RWPE1 (cell line): Measurements from ENCODE around the gene COL15A1.
A peak's percentile ranks its signal among the peaks of the same experiment; 100 is the strongest.

ENCODE experiments used
- CTCF ChIA-PET: fragments of 350-600 bp; sonication (Branson Sonifier 250); formaldehyde crosslinking; extraction: SDS; loops from one replicate; lab custom pipeline; 2021; lab: Yijun Ruan, JAX
- POLR2A ChIA-PET: fragments of 400-600 bp; formaldehyde crosslinking; extraction: SDS; loops from one replicate; lab custom pipeline; 2020; ENCODE audit warnings: antibody characterized with exemption; ENCODE audit not compliant: low non-redundant PET; lab: Yijun Ruan, JAX
- DNase-seq: peaks from one replicate; pipeline ENCODE4 v3.0.0; 2012; ENCODE audit warnings: low spot score
- H3K27ac ChIP-seq: fragments of 450-650 bp; 2 replicates; pipeline ENCODE4 v1.5.1; 2017
- CTCF ChIP-seq: fragments of 450-650 bp; conservative IDR thresholded peaks from 2 replicates; pipeline ENCODE4 v1.5.1; 2017; ENCODE audit warnings: low read depth, mild to moderate bottlenecking

The COL15A1 gene

GRCh38 chr9:98970532-98971041, 26.9 kb downstream of the COL15A1 start:
- CTCF ChIA-PET = no interaction called here
- no peak overlapping the region for H3K27ac ChIP-seq
- no peak for DNase-seq
- TF ChIP-seq CTCF = no peak
- POLR2A ChIA-PET = no interaction called here

DNA sequence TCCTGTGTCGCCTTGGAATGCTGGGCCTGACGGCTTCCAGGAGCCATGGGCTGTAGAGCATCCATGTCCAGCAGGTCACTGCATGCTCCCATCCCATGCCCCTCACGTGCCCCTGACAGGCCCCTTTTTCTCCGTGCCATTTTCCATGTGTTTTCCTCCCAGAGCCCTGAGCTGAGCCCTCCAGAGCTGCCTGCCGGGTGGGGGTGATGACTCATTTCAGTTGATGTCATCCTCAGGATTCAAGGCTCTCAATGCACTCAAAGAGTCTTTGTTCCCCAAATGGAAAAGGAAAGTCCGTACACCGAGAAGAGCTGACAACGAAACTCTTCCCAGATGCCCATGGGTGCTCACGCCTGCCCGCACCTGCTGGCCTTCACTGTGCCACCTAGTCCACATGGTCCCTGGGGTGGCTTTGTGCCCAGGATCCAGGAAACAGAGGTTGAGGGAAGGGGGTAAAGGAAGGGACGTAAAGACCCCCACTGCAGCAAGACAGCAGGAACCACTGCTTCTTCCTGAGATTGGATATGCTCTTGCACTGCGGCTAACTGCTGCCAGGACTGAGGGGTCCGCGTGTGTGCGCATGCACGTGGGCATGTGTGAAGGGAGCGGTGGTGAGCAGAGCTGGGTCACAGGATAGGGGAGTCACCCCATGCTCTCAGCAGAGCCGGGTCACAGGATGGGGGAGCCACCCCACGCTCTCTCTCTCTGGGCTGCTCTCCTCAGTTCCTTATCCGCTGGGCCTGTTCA, 27.6 kb downstream of the COL15A1 start:
- H3K27ac ChIP-seq = no peak overlapping the region
- TF ChIP-seq CTCF = no peak
- peak; percentile 45 for DNase-seq
- ChIA-PET POLR2A (no interaction called here), CTCF (interaction anchor here (0.6 kb wide), 1 partner anchor 141 kb away, joined by 3 read pairs; no protein-coding TSS in a partner anchor)

DNA sequence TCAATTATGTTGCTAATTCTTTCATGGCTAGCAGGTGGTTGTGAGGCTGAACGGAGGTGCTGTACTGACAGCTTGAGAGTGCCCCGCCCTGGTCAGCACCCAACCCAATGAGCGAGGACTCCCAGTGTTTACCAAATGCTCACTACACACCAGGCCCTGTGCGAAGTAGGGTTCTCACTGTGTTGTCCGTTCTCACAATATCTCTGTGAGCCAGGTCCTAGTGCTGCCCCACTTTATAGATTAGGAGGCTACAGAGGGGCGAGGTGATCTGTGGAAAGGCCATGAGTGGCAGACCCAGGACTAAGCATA, 28.2 kb downstream of the COL15A1 start:
- ChIA-PET POLR2A (no interaction called here), CTCF (interaction anchor here (0.6 kb wide), 1 partner anchor 141 kb away, joined by 3 read pairs; no protein-coding TSS in a partner anchor)
- H3K27ac ChIP-seq = no peak overlapping the region
- no peak for DNase-seq
- no peak for TF ChIP-seq CTCF

GRCh38 chr9:98972716-98973115, 29.0 kb downstream of the COL15A1 start:
- ChIA-PET POLR2A (no interaction called here), CTCF (no interaction called here)
- no peak for DNase-seq
- no peak for TF ChIP-seq CTCF
- H3K27ac ChIP-seq = no peak overlapping the region

DNA sequence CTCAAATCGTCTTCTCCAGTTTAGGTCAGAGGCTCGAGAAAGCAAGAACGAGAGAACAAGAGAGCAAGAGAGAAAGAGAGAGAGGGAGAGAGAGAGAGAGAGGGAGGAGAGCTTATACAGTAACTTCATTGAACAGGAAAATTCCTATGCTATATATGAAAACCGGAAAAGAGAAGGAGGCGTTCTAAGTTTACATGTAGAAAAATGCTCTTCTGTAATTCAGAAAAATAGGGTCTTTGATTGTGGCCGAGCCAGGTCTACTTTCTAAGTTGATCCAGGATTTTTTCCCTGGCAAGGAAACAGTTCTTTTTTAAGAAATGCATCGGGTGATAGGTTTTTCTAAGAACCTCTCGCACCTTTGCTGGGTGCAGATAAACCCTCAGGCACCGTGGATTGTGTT, 29.5 kb downstream of the COL15A1 start:
- DNase-seq = no peak
- ChIA-PET CTCF (interaction anchor here (0.5 kb wide), 1 partner anchor 87 kb away, joined by 3 read pairs; no protein-coding TSS in a partner anchor), POLR2A (no interaction called here)
- TF ChIP-seq CTCF = no peak
- H3K27ac ChIP-seq = no peak overlapping the region

GRCh38 chr9:98973576-98973975, 29.9 kb downstream of the COL15A1 start:
- ChIA-PET POLR2A (no interaction called here), CTCF (interaction anchor here (0.5 kb wide), 1 partner anchor 86 kb away, joined by 3 read pairs; no protein-coding TSS in a partner anchor)
- H3K27ac ChIP-seq = no peak overlapping the region
- DNase-seq = no peak
- TF ChIP-seq CTCF = no peak
